ENCODE data around the gene CCDC33.
"Not testable (repeated sequence)": the region's sequence is repeated elsewhere in the genome, so short reads cannot be mapped to it uniquely, and the experiment has no call there.

CCDC33 gene

DNA sequence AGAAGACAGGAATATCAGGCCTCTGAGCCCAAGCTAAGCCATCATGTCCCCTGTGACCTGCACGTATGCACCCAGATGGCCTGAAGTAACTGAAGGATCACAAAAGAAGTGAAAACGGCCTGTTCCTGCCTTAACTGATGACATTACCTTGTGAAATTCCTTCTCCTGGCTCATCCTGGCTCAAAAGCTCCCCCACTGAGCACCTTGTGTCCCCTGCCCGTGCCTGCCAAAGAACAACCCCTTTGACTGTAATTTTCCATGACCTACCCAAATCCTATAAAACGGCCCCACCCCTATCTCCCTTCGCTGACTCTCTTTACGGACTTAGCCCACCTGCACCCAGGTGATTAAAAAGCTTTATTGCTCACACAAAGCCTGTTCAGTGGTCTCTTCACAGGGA is 123.2 kb downstream of the CCDC33 start:
- not testable (repeated sequence) for DNase-seq (ENCODE audit: low read depth in 2 of 2)

DNA sequence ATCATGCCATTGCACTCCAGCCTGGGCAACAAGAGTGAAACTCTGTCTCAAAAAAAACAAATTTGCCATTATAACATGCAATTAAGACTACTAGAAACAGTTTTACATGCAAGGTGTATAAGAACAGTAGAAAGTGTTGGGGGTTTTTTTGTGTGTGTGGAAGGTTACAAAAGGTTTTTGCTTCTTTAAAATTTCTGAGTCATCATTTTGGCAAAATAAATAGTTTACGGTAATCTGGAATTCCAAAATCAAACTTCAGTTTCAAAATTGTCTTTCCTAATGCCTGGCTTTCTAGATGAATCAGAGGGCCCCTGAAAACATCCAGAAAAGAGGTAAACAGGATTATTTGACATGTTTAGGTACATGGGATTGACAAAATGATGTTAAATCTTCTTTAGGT is 124.7 kb downstream of the CCDC33 start:
- DNase-seq (ENCODE audit: low read depth in 2 of 2) = not testable (repeated sequence)

DNA sequence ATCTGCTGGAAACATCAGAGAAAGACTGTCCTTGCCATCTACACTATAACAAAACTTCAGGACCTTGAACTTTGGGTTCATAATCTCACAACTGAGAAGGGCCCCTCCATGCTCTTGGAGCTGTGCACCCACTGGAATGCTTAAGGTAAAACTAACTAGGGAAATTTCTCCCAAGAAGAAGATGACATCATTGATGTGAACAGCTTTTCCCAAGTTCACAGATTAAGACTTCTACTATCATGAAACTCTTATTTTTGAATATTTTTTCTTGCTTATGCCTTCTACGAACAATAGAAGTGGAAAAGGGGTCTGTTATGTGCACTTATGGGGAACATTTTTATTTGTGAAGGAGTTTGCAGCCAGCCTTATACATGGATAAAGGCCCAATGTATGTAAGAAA is 126.4 kb downstream of the CCDC33 start:
- DNase-seq (ENCODE audit: low read depth in 2 of 2) = no peak

DNA sequence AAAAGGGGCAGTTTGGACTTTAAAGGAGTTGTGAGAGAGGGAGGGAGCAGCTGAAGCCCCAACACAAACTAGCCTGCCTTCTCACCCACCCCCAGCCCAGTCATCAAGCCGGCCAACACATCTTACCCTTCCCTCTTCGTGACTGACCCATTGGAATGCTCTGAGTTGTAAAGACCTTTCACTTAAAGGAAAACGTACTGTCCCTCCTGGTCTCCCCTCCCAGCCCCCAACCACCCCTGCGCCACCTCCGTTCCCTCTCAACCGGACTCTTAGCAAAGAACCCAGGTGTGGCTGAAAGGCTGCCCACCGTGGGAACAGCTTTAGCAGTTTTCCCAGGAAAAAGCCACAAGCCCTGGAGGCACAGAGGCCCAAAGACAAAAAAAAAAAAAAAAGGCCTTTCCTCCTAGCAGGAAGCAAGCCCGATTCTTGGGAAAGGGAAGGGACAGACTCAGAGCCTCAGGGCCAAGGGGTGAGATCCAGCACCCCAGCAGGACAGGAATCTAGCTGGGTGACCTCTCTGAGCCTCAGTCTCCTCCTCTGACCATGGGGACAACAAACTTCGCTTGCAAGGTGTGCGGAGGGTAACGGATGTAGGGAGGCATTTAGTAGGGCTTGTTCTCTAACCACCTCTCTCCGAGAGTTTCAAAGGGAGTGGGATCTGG is 128.9 kb downstream of the CCDC33 start:
- DNase-seq (ENCODE audit: low read depth in 2 of 2) = no peak

DNA sequence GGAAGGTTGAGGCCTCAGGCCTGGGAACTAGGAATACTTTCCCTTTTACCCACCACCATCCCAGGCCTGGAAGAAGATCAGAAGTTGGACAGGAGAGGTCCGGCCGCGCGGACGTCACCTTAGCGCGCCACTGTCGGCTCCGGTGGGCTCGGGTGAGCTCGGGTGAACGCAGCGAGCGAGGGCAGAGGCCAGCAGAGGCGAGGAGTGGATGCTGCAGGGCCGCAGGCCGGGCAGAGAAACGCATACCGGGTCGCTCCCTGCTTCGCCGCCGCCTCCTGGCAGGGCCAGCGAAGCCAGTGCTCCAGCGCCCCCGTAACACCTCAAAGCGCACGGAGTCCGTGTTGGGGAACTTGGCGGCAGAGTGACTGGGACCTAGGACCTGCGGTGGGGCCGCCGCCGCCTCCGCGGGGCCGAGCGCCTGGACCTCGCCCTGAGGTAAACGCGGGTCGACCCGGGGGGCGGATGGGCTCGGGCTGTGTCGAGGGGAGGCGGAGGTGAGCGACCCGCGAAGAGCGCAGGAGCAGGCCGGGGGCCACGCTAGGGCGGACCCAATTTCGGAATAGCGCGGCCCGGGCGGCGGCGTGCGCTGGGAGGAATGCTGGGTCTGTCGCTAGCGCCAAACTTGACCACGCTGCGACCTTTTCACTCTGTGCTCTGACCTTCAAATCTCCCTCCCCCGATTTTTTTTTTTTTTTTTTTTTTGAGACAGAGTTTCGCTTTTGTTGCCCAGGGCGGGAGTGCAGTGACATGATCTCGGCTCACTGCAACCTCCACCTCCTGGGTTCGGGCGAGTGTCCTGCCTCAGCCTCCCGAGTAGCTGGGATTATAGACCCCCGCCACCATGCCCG is 129.7 kb downstream of the CCDC33 start:
- DNase-seq (ENCODE audit: low read depth in 2 of 2) = no peak

DNA sequence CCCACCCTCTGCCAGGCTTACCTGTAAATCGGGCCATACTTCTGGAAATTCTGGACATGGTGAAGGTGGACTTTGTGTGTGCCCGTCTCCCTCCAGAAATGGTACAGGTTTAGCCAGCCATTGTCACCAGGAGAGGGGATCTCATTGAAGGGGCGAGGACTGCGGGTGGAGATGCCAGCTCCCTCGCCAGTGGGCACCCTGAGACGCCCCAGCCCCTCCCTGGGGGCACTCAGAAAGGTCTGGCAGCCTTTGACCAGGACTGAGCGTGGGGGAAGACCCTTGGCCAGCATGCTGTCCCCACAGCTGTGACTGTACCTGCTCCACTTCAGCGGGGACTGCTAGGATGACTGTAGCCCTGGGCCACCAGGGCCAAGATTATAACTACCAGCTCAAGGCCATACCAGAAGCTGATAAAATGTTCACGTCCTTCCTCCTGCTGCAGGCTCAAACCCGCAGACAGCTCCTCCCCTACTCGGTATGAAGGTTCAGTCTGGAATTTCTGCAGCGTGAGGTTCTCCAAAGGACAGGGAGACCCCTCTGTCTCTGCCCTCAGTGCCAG is 131.2 kb downstream of the CCDC33 start, which contains the start of gene CYP11A1:
TSS of gene CYP11A1 (minus strand) at position 351 of the 559 bp plus-strand sequence. CDS start at position 290, 61 bp downstream.
- DNase-seq (ENCODE audit: low read depth in 2 of 2) = no peak

DNA sequence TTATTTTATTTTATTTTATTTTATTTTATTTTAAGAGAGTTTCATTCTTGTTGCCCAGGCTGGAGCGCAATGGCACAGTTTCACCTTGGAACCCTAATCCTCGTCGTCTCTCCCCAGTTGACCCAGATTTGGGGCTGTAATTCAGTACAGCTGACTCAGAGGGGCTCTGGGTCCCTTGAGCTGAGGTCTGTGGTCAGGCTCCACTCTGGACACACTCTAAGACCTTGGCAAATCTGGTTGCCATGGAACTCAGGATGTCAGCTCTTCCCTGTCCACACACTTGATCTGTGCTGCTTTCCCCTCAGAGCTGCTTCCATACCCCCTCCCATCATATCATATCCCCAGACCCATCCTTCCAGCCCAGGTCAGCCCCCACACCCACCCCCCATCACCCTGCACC is 132.0 kb downstream of the CCDC33 start:
- no peak for DNase-seq (ENCODE audit: low read depth in 2 of 2)

DNA sequence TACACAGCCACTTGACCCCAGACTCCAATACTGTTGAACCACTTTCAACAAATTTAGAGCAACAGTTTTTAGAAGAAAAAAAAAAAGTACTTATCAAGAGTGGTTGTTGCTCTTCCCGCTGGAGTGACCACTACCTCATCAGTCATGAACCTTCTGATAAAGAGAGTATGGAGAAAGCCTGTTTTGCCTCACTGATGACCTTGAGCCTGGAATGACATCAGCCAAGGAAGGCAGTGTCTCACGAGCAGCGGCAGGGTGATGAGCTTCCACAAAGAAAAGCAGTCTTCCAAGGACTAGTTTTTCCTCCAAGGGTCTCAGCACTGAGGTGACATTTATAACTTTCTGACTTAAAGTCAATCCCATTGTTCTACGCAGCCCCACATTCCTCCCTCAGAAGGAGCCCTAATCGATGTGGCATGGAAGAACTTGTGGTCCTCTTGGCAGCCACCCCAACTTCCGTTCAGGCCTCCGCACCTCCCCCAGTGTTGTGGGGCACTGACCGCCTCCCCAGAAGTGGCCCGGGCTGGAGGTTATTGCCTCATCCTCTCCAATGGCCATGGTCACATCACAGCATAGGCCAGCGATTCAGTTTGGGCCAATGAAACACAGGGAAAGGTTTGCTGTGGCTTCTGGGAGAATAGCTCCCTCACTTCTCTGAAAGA is 133.1 kb downstream of the CCDC33 start:
- DNase-seq (ENCODE audit: low read depth in 2 of 2) = no peak

DNA sequence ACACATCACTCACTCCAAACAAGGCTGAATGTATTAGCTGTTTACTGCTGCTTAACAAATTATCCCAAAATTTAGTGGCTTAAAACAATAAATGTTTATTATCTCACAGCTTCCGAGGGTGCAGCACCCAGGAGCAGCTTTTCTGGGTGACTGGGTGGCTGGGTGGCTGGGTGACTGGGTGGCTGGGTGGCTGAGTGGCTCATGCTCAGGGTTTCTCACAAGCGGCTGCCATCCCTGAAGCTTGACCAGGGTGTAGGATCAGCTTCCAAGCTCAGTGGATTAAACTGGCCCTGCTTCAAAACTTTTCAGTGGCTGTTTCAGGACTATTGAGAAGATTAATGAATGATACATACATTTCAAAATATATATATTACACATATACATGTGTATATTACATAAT is 133.6 kb downstream of the CCDC33 start:
- DNase-seq (ENCODE audit: low read depth in 2 of 2) = no peak

DNA sequence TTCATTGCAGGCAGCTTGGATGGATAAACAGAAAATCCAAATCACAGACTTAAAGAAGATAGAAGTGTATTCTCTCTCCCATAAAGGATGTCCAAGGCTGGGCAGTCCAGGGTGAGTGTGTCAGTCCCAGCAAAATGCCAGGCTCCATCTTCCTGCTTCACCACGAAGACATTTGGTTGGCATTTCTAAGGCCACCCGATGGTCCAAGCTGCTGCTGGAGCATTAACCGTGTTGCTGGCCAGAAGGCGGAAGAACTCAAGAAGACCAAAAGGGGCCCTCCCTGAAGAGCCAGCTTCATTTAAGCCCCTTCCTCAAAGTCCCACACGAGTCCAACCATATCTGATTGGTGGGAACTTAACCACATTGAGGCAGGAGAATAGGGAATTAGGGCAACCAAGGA is 134.3 kb downstream of the CCDC33 start:
- no peak for DNase-seq (ENCODE audit: low read depth in 2 of 2)

DNA sequence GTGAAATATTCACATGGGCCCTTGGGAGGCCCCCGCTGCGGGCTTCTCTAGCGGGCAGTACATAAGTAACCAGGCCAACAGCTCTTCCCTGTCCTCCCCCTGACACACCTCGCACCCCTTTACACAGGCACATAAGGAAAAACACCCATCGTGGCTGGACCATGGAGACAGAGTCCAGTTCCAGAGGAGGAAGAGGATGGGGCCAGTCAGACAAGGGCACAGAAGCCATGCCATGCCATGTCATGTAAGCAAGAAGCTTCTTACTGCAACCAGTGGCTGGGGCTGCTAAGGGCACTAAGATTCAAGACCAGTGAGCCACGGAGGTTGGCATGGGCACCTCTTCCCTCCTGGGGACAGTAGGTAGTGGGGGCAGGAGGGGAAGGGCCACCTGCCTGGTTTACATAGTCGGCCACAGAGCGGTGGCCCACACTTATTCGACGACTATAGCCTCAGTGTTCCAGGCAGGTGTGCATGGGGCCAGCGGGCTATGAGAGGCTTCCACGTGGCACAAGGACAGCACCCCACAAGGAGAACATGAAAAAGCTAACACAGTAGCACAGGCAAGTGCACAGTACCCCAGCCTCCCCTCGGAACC is 137.0 kb downstream of the CCDC33 start:
- no peak for DNase-seq (ENCODE audit: low read depth in 2 of 2)

DNA sequence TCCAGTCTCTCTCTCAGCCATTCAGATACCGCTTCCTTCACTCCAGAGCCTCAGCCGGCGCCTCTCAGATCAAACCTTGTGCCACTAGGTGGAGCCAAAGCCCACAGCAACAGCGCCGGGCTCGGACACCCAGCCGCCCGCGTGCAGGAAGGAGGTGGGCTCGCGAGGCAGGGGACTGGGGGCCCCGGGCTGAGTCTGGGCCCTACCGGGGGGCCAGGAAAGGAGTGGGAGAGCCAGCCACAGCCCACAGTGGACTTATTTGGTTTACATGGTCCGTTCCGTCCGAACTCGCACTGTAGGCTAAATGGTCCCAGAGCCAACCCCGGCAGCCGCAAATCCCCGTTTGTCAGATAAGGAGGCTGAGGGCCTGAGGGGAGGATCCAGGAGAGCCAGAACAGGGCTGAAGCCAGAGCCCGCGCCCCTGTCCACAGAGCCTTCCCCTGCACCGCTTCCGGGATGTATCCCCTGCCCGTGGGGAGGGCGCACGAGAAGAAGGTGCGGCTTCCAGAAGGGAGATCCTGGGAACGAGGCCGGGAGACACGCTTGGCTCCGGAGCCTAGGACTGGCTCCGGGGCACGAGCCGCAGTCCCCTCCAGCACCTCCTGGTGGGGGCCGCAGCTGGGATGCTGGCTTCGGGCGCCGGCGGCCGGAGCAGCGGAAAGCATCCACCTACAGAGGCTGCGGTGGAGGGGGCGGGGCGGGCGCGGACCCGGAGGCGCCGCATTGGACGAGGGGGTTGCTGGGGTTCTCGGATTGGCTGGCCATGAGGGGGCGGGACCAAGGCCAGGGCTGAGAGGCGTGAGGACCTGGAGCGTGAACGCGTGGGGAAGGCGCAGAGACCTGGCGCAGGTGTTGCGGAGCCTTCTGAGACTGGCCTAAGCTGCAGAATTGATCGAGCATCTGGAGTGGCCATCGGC is 137.9 kb downstream of the CCDC33 start:
- DNase-seq (ENCODE audit: low read depth in 2 of 2) = peak; percentile 86 to 88

DNA sequence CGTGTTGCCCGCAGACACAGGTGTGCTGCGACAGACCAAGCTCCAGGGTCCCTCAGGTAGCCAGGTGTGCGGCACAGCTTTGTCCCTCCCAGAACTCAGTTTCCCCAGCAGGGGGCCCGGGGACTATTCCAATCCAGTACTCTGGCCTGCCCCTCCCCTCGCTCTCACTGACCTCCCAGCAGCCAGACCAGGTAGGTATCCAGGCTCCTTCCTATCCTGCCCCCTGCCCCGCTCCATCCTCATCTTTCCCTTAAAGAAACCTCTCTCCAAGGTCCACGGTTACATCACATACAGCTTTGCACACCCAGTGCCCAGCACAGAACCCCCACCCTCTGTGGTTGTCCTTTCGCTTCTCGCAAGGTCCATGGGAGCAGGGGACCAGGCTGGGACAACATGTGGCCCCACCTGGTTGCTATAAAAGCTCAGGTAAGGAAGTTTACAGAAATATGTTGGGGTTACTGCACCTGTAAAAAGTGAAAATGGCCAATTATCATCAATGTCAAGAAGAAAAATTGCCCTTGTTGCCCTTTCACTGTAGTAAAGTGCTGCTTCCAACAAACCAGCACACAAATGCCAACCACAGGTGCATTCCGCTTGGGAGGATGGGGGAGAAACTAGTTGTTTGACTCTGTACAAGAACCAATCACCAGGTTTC is 138.6 kb downstream of the CCDC33 start:
- no peak for DNase-seq (ENCODE audit: low read depth in 2 of 2)

DNA sequence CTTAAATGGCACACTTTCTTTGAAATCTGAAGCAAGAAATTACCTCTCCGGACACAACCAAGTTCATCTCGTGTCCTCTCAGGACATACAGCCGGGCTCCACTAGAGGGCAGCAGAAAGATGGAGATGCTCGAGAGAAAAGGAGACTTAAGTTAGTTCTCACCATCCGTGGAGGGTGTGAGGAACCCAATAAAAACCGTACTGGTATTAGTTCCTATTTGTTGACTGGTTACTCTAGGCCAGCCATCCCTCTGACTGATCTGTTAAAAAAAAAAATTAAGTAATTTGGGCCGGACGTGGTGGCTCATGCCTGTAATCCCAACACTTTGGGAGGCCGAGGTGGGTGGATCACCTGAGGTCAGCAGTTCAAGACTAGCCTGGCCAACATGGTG is 139.2 kb downstream of the CCDC33 start:
- peak; percentile 66 to 73 for DNase-seq (ENCODE audit: low read depth in 2 of 2)

DNA sequence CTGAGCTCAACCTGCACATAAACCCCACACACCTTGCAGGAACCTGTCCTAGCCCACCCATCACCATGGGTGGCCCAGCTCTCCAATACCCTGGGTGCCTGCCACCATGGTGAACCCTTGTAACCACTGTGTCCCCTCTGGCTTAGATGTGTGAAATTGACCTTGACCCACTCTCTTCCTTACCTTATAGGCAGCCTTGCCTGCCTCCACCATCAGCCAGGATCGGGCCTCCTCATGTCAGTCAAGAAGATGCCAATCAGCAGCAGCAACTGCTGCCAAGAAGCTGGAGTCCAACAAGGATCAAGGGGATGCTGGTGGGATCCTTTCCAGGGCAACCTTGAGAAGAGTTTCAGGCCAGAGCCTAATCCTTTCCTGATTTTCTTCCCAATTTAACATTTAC is 140.1 kb downstream of the CCDC33 start:
- no peak for DNase-seq (ENCODE audit: low read depth in 2 of 2)

DNA sequence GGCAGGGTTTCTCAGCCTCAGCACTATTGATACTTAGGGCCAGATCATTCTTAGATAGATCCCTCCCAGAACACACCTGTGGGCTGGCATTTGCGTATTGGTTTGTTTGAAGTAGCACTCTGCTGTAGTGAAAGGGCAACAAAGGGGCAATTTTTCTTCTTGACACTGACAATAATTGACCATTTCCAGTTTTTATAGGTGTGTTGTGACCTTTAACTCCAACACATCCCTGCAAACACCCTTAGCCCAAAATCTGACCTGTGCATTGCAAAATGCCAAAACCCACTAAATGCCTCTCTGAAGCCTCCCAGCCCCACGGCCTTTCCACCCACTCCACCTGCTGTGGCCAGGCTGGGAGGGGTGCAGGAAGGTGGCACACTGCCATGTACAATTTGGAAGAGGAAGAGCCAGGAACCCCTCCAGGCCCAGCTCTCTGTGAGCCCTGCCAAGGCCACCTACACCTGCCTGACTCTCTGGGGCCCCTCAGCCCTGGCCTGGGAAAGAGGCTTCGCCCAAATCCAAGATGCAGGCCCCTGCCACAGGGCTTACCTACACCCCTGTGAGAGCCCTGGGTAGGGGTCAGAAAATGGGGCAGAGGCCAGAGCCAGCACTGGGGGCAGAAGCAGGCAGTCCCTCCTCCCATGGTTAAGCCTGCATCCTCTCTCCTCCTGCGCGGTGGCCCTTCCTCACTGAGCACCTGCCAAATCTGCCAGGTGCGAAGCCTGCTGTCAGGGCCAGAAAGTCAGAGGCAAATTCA is 140.9 kb downstream of the CCDC33 start:
- no peak for DNase-seq (ENCODE audit: low read depth in 2 of 2)

DNA sequence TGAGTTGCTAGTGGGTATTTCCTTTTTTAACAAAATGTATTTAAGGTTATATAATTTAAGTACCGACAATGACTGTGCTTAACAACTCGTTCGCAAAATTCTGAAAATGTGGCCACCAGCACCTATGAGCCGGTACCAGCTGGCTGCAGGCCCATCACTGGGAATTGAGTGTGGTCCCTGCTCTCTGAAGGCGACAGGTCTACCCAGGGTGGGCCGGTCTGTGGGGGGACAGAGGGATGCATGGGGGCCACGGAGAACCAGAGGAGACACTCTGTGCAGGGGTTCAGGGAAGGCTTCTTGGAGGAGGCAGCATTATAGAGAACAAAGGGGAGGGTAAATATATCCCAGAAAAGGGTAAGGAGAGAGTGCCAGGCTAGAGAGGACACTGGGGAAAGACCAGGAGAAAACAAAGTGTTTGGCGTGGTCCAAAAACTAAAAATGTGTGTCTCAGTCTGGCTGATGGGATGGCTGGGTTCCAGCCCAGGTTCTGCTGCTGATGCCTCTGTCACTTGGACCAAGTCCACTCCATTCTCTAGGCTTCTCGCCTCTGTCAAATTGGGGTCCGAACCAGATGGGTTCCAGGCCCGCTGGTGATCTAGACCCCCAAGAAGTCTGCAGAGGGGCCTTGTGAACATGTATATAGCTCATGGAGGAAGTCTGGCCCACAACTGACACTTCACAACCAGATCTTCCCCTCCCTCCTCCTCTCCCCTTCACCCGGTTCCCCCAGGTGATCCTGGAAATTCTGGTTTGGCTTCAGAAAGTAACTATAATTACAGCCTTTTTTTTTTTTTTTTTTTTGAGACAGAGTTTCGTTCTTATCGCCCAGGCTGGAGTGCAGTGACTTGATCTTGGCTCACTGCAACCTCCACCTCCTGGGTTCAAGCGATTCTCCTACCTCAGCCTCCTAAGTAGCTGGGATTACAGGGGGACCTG is 142.0 kb downstream of the CCDC33 start:
- DNase-seq (ENCODE audit: low read depth in 2 of 2) = no peak

DNA sequence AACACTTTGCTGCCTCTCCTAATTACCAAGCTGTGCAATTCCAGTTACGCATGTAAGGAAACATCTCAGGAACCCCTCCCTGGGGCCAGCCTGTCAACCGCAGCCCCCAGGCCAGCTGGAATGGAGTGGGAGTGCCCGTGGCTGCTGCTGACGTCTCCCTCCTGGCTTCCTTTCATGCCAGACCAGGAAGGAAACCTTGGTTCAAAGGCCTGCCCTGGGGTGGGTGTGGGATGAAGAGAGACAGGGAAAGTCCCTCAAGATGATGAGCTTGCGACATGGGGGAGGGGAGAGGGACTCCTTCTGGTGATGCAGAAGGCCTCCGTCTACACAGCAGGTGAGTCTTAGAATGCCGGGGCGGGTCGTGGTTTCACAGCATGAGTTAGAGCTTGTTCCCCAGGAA is 142.7 kb downstream of the CCDC33 start:
- DNase-seq (ENCODE audit: low read depth in 2 of 2) = no peak

All from stimulated activated CD8-positive, alpha-beta memory T cell treated with anti-CD3 and anti-CD28 coated beads, Interleukin-7, amount 100 ng/mL, for 1 hour (primary cell).